Measurements from ENCODE around the gene HLA-F. TPM values are rescaled to one million over a fixed set of nuclear protein-coding genes. Genes with fewer than 3 reads are reported as not detected.

HLA-F gene
- total RNA-seq, 1 donor from 2014 or later: 736 TPM

GRCh38 chr6:29708432-29709179 is 14.6 kb upstream of the HLA-F start:
- ChIA-PET POLR2A (interaction anchor here (1.0 to 1.1 kb wide), 3 partner anchors 14 to 19 kb away, joined by 3 to 10 read pairs (median 6); partner anchors contain the start of gene HLA-F), CTCF (interaction anchor here (1.1 to 1.4 kb wide), 3 partner anchors 29 to 125 kb away, joined by 4 to 11 read pairs (median 4); no protein-coding TSS in a partner anchor)
- no peak for TF ChIP-seq CTCF (IDR thresholded peaks at IDR 0.05)
- Mint-ChIP-seq H3K4me1 (peaks cover 20% of the 10 kb centered on the region), H3K36me3 (ENCODE audit: low read depth) (no peaks in the 10 kb centered on the region), H3K9me3 (no peaks in the 10 kb centered on the region), H3K4me3 (peak overlapping the region; percentile 46), H3K27ac (peak overlapping the region; percentile 2), H3K27me3 (peaks cover 8% of the 10 kb centered on the region)
- ATAC-seq (ENCODE audit: low read depth) (peak; percentile 71), DNase-seq (no peak)
- intact Hi-C loops (cut with micrococcal nuclease): loop anchor here (1.0 kb wide), 1 partner anchor 44 kb away; no protein-coding TSS in a partner anchor

- intact Hi-C loops (cut with micrococcal nuclease): loop anchor here (1.0 kb wide), 1 partner anchor 43 kb away; no protein-coding TSS in a partner anchor
- H3K4me1 Mint-ChIP-seq: peaks cover 20% of the 10 kb centered on the region
These were observed 14.0 kb upstream of the HLA-F start for GRCh38 chr6:29709188-29709587.

GRCh38 chr6:29710281-29710941 is 12.8 kb upstream of the HLA-F start:
- H3K27ac Mint-ChIP-seq: no peak overlapping the region
- peaks cover 20% of the 10 kb centered on the region for H3K4me1 Mint-ChIP-seq
- no peak overlapping the region for H3K4me3 Mint-ChIP-seq
- POLR2A ChIA-PET: no interaction called here
- H3K27me3 Mint-ChIP-seq: no peaks in the 10 kb centered on the region
- H3K9me3 Mint-ChIP-seq: no peaks in the 10 kb centered on the region
- CTCF ChIA-PET: interaction anchor here (2.1 kb wide), 1 partner anchor 28 kb away, joined by 5 read pairs; no protein-coding TSS in a partner anchor
- no peak for ATAC-seq (ENCODE audit: low read depth)
- no peak for TF ChIP-seq CTCF (IDR thresholded peaks at IDR 0.05)
- intact Hi-C loops (cut with micrococcal nuclease): no loop called here
- no peaks in the 10 kb centered on the region for H3K36me3 Mint-ChIP-seq (ENCODE audit: low read depth)
- DNase-seq: no peak

More at GRCh38 chr6:29709188-29709587, 14.0 kb upstream of the HLA-F start:
- Mint-ChIP-seq H3K4me3 (peak overlapping the region; percentile 46), H3K27ac (peak overlapping the region; percentile 2), H3K9me3 (no peaks in the 10 kb centered on the region), H3K27me3 (peaks cover 4% of the 10 kb centered on the region), H3K36me3 (ENCODE audit: low read depth) (no peaks in the 10 kb centered on the region)
- ATAC-seq (ENCODE audit: low read depth) (peak; percentile 75), DNase-seq (no peak)
- no peak for TF ChIP-seq CTCF (IDR thresholded peaks at IDR 0.05)
- CTCF ChIA-PET: interaction anchor here (1.1 to 1.4 kb wide), 2 partner anchors 29 to 124 kb away, joined by 4 to 11 read pairs; no protein-coding TSS in a partner anchor
- POLR2A ChIA-PET: interaction anchor here (1.0 kb wide), 2 partner anchors 13 to 15 kb away, joined by 6 to 10 read pairs; partner anchors contain the start of gene HLA-F

- POLR2A ChIA-PET: no interaction called here
- DNase-seq (no peak), ATAC-seq (ENCODE audit: low read depth) (no peak)
- Mint-ChIP-seq H3K36me3 (ENCODE audit: low read depth) (peaks cover 28% of the 10 kb centered on the region), H3K27ac (no peak overlapping the region), H3K27me3 (no peaks in the 10 kb centered on the region), H3K4me3 (no peak overlapping the region), H3K4me1 (peaks cover 36% of the 10 kb centered on the region), H3K9me3 (no peaks in the 10 kb centered on the region)
- CTCF ChIA-PET: interaction anchor here (0.7 kb wide), 2 partner anchors 8 to 68 kb away, joined by 4 to 6 read pairs; no protein-coding TSS in a partner anchor
- intact Hi-C loops (cut with micrococcal nuclease): loop anchor here (5.0 kb wide), 3 partner anchors 69 to 346 kb away; partner anchors contain the start of genes HLA-A and PPP1R11
- no peak for TF ChIP-seq CTCF (IDR thresholded peaks at IDR 0.05)
These were observed 2.4 kb upstream of the HLA-F start for GRCh38 chr6:29720863-29721262.
